GM12872 (cell line): ENCODE results near the gene EVC2.

ENCODE experiments used
- TF ChIP-seq, protein P1 (sequence below): IDR thresholded peaks from 3 replicates; pipeline ENCODE4 v1.5.1; 2011; ENCODE audit warnings: low read depth, mild to moderate bottlenecking, low read length, moderate library complexity; ENCODE audit not compliant: insufficient read depth

EVC2 gene

DNA sequence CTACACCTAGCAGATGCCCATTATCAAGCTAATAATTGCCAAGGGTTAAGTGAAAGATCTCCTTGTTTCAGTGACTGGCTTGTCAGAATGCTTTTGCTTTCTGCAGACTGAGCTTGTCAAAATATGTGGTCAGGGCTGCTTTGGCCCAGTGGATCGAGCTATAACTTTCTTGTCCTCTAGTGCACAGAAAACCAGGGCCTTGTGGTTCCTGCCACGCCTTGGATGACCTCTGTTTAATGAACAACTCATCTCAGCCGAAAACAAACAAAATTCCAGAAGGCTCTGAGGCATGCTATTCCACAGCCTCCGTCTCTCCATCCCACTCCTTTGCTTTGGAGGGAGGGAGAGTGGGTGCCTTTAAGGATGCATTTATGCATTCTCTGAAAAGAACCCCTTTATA is 14.0 kb upstream of the EVC2 start:
- TF ChIP-seq, protein P1, sequence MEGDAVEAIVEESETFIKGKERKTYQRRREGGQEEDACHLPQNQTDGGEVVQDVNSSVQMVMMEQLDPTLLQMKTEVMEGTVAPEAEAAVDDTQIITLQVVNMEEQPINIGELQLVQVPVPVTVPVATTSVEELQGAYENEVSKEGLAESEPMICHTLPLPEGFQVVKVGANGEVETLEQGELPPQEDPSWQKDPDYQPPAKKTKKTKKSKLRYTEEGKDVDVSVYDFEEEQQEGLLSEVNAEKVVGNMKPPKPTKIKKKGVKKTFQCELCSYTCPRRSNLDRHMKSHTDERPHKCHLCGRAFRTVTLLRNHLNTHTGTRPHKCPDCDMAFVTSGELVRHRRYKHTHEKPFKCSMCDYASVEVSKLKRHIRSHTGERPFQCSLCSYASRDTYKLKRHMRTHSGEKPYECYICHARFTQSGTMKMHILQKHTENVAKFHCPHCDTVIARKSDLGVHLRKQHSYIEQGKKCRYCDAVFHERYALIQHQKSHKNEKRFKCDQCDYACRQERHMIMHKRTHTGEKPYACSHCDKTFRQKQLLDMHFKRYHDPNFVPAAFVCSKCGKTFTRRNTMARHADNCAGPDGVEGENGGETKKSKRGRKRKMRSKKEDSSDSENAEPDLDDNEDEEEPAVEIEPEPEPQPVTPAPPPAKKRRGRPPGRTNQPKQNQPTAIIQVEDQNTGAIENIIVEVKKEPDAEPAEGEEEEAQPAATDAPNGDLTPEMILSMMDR, result no peak

DNA sequence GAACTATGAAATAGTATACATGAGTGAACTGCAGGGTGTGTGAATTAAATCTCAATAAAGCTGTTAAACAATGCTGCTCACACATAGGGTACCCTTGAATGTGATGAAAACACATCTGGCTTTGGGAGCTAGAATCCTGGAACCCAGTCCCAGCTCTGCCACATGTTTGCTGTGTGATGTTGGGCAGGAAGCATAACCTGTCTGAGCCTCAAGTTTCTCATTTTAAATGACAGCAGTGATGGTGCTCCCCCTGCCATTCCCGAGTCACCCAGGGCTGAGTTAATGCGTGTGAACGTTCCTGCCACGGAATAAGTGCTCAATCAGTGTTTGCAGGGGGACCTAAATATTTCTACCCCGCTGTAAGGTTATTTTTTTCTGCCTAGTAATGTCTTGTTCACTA is 13.6 kb upstream of the EVC2 start:
- TF ChIP-seq, protein P1, result no peak

DNA sequence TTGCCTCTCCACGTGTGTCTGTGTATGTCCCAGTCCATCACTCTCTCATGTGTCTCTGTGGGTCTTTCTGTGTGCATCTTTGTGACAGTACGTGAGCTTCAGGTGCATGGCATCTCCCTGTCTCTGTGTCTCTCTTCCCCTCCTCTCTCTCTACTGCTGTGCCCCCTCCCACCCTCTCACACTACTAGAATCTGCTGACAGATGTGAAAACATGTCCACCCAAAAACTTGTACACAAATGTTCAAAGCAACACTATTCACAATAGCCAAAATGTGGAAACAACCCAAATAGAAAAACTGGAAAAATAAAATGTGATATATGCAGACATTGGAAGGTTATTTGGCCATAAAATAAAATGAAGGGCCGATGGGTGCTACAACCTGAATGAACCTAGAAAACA is 12.6 kb upstream of the EVC2 start:
- TF ChIP-seq, protein P1, result no peak

DNA sequence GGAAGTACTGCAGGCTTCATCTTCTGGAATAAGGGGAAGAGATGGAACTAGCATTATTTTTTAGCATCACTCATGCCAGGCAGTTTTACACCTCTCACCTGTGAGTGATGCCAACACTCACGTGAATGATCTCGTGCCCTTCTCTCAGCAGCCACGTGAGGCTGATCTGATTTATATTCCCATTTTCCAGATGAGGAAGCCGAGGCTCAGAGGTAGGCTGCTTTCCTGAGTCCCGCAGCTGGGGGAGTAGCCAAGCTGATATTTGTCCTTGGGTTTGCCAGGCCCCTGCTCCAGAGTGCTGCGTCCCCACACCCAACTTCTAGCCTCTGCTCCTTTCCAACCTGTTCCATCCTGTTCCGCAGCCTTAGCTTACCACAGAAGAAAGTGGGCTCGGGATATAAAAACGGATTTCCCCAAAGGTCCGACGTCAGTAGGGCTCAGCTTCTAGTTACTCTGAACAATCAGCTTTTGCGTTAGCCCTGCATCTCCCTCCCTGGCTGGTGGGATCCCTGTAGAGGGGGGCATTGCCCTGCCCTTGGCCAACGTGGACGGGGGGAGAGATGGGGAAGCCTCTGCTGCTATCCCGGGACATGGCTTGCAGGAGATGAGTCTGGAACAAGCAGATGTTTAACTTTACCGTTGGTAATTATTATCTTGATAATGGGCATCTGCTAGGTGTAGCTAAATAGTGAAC is 11.9 kb upstream of the EVC2 start:
- TF ChIP-seq, protein P1, result no peak

DNA sequence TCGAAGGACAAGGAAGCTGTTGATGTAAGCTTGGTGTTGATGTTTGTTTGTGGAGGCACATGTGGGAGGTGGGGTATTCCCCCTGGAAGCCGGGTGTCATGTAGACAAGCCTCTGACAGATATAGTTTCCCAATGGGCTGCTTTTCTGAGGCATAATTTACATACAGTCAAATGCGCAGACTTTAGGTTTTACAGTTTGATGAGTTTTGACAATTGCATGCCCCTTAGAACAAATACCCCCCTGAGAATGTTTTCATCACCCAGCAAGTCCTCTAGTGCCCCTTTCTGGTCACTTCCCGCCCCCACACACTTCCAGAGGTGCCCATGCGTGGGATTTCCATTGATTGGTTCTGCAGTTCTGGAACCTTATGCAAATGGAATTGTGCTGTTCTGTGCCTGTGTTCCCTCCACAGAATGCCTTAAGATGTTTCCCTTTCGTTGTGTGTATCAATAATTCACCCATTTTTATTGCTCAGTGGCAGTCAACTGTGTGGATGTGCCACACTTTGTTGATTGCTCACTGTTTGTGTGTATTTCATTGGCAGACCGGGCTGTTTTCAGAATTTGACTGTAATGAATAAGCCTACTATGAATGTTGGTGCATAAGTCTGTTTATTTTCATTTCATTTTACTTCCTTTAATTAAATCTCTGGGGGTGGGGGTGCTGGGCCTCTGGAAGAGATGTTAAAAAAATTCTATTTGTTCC is 11.1 kb upstream of the EVC2 start:
- TF ChIP-seq, protein P1, result no peak

DNA sequence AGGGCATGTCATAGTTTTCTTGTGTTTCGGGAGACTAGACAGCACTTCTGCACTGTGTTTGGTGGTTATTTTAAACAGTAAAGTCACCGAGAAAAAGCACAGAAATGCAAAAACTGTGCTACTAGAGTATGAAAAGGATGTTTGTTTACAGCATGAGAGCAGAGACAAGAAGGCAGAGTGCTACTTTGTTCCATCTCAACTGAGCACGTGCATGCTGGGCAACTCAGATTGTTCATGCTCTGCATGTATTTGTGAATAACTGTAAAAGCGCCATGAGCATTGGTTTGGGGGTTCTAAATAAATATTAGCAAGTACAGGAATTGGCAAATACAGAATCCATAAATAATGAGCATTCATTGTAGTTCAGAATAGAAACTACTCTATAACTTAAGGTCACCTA is 10.1 kb upstream of the EVC2 start:
- TF ChIP-seq, protein P1, result no peak

DNA sequence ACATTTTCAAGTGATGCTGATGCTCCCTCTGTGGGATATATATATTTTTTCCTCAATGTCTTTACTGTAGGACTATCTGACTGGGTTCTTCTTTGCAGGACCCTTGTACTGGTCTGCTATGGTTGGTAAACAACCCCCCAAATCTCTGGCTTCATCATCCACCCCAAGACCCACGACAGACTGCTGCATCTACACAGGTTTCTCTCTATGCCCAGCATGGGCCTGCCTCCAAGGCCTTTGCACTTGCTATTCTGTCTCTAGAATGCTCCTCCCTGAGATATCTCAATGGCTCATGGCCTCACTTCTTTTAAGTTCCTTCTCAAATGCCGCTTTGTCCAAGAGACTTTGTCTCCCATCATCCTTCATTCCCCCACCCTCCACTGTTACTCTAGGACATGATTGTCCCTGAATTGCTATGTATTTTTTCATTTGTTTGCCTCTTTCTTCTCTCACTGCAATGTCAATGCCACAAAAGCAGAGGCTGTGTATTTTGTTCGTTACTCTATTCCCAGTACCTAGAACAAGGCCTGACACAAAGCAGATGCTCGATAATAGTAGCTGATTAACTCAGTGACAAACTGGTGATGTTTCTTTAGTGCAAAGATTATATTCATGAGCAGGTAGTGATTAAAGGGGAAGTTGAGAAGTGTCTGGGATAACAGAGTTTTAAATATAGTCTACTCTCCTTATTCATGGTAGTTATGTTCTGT is 9.2 kb upstream of the EVC2 start:
- TF ChIP-seq, protein P1, result no peak
